H1 (cell line): Measurements from ENCODE around the gene VPS18. TPM values are rescaled to one million over a fixed set of nuclear protein-coding genes. Genes with fewer than 3 reads are reported as not detected.

Experiments
- ASH2L ChIP-seq: fragments of 200-600, 300-600 bp; sonication (generic); IDR thresholded peaks from one replicate; pipeline ENCODE4 v1.7.1; 2017; ENCODE audit warnings: low read length
- BACH1 ChIP-seq: IDR thresholded peaks from 2 replicates; pipeline ENCODE4 v1.6.1; 2012; ENCODE audit warnings: low read length, improper control_type of control experiment
- CBX8 ChIP-seq: fragments of 300-800, 300-1000 bp; sonication (generic); IDR thresholded peaks from 2 replicates; pipeline ENCODE4 v1.7.1; 2016; ENCODE audit warnings: low read depth, low read length, borderline replicate concordance
- CHD2 ChIP-seq: IDR thresholded peaks from 2 replicates; pipeline ENCODE4 v1.6.1; 2012; ENCODE audit warnings: low read length, improper control_type of control experiment
- CREB1 ChIP-seq: IDR thresholded peaks from 2 replicates; pipeline ENCODE4 v1.6.1; 2012; ENCODE audit warnings: inconsistent platforms
- CTBP2 ChIP-seq: IDR thresholded peaks from 2 replicates; pipeline ENCODE4 v1.7.0; 2011; ENCODE audit warnings: borderline replicate concordance, mild to moderate bottlenecking, moderate library complexity, mixed read lengths, low read length; ENCODE audit not compliant: insufficient read depth, insufficient read length
- CTCF ChIP-seq, 3 experiments: IDR thresholded peaks; 1 replicate in 2 of 3; 2 replicates in 1 of 3; pipeline versions ENCODE4 v1.5.1 to v1.6.1; 2011; ENCODE audit warnings: low read length in 3 of 3, mild to moderate bottlenecking in 3 of 3, inconsistent platforms in 2 of 3, low read depth in 1 of 3, moderate library complexity in 1 of 3; ENCODE audit not compliant: insufficient read depth in 1 of 3; ENCODE audit errors: control extremely low read depth in 1 of 3
- EGR1 ChIP-seq: IDR thresholded peaks from 2 replicates; pipeline ENCODE4 v1.6.1; 2011; ENCODE audit warnings: low read depth, low read length, borderline replicate concordance
- EZH2 ChIP-seq: fragments of 200-600 bp; sonication (generic); IDR thresholded peaks from 2 replicates; pipeline ENCODE4 v1.7.1; 2012; ENCODE audit warnings: low read depth, mild to moderate bottlenecking, moderate library complexity, low read length, inconsistent platforms; ENCODE audit not compliant: severe bottlenecking
- FOSL1 ChIP-seq: IDR thresholded peaks from 2 replicates; pipeline ENCODE4 v1.6.1; 2011; ENCODE audit warnings: mild to moderate bottlenecking, low read depth, low read length, moderate library complexity; ENCODE audit not compliant: insufficient read depth
- GTF2F1 ChIP-seq: IDR thresholded peaks from 2 replicates; pipeline ENCODE4 v1.6.1; 2012; ENCODE audit warnings: low read depth, low read length, improper control_type of control experiment, borderline replicate concordance
- JUND ChIP-seq: IDR thresholded peaks from 2 replicates; pipeline ENCODE4 v1.6.1; 2011; ENCODE audit warnings: mild to moderate bottlenecking, improper control_type of control experiment, low read length
- KDM4A ChIP-seq: IDR thresholded peaks from one replicate; pipeline ENCODE4 v1.7.1; 2012; ENCODE audit warnings: low read depth, mild to moderate bottlenecking, moderate library complexity, low read length, inconsistent platforms; ENCODE audit not compliant: severe bottlenecking
- PHF8 ChIP-seq: fragments of 200-600 bp; sonication (generic); conservative IDR thresholded peaks from 2 replicates; pipeline ENCODE4 v1.7.1; 2012; ENCODE audit warnings: low read depth, mild to moderate bottlenecking, inconsistent platforms, low read length, moderate library complexity
- POLR2A ChIP-seq, 2 experiments: IDR thresholded peaks; 1 replicate in 1 of 2; 2 replicates in 1 of 2; pipeline ENCODE4 v1.6.1; 2011; ENCODE audit warnings: low read depth in 2 of 2, low read length in 2 of 2, mild to moderate bottlenecking in 2 of 2; ENCODE audit errors: control extremely low read depth in 1 of 2
- POLR2AphosphoS5 ChIP-seq: IDR thresholded peaks from 2 replicates; pipeline ENCODE4 v1.6.1; 2011; ENCODE audit warnings: low read depth, low read length
- SIN3A ChIP-seq, 2 experiments: IDR thresholded peaks in 1 of 2; conservative IDR thresholded peaks in 1 of 2; 2 replicates each; pipeline ENCODE4 v1.6.1; 2011 to 2012; ENCODE audit warnings: low read length in 2 of 2, improper control_type of control experiment in 1 of 2, low read depth in 1 of 2, mild to moderate bottlenecking in 1 of 2
- SP2 ChIP-seq: IDR thresholded peaks from 2 replicates; pipeline ENCODE4 v1.6.1; 2012; ENCODE audit warnings: mild to moderate bottlenecking, low read length, inconsistent platforms
- SP4 ChIP-seq: IDR thresholded peaks from 2 replicates; pipeline ENCODE4 v1.6.1; 2012; ENCODE audit warnings: low read length, inconsistent platforms
- TEAD4 ChIP-seq: IDR thresholded peaks from 2 replicates; pipeline ENCODE4 v1.6.1; 2012; ENCODE audit warnings: low read depth, low read length, inconsistent platforms, mixed read lengths
- YY1 ChIP-seq: IDR thresholded peaks from 2 replicates; pipeline ENCODE4 v1.6.1; 2011; ENCODE audit warnings: low read depth, mild to moderate bottlenecking, low read length
- ZNF274 ChIP-seq: IDR thresholded peaks from 2 replicates; pipeline ENCODE4 v1.7.0; 2012; ENCODE audit warnings: low read length, borderline replicate concordance; ENCODE audit errors: extremely low read depth
- polyA plus RNA-seq, 7 experiments: library from polyadenylated mRNA; depleted of rRNA in 3 of 7; stranded (reverse) in 5 of 7; unstranded in 2 of 7; fragments of >200 nt in 5 of 7; fragments of 200-250 nt in 2 of 7; gene quantifications; 1 replicate in 5 of 7; 2 replicates in 1 of 7; 4 replicates in 1 of 7; pipeline versions ENCODE4 v1.2.1 to v1.2.3, GENCODE V29; 2011 to 2013; ENCODE audit warnings: missing spikeins in 2 of 7, mixed read lengths in 2 of 7
- total RNA-seq: library from RNA; stranded (reverse); fragmentation: NEBNext Ultra II Directional; extraction: Animal tissue kit (Norgen Biotek cat#: 25700); gene quantifications from 2 replicates; pipeline ENCODE4 v1.2.1, GENCODE V29; 2021

VPS18 gene
- total and polyA plus RNA-seq, 2 of the 8 experiments (the other 6 are each of a cell fraction or from before 2014, with no cell fraction given) = 28.9 to 32.7 TPM

DNA sequence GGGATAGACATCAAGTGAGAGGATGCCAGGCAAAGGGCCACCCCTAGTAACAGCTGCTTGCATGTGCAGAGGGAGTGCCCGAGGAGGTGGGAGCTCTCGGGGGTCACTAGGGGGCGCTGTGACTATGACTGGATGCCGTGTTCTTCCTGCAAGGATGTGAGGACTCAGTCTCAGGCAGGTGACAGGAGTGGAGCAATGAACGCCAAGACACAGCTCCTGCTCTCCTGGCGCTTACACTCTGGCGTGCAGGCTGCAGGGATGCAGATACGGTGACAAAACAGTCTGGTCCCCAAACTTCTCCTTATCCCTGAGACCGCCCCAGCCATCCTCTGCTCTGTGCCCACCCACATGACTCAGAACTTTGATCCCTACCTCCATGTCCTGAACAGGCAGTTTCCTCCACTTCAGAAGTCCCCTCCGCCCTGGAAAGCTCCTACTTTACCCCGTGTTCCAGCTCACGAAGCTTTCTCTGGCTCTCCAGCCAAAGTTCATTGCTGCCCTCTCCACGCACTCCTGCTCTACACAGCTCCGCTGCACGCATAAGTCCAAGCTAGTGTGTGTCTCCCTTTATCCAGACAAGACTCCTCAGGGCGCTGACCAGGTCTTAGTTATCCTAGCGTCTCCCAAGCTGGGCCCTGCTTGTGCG, 34.9 kb upstream of the VPS18 start (continued):
- no peak for TF ChIP-seq FOSL1
- no peak; the same call in 1 of the 2 replicates for TF ChIP-seq YY1
- no peak for TF ChIP-seq SP2
- no peak for TF ChIP-seq GTF2F1
- TF ChIP-seq JUND = no peak; the same call in 1 of the 2 replicates
- peak; percentile 94 to 97 (median 95) for TF ChIP-seq CTCF (IDR thresholded peaks at IDR 0.05; ENCODE audit: control extremely low read depth in 1 of 3, insufficient read depth in 1 of 3, low read depth in 1 of 3, low read length in 3 of 3)
- peak; percentile 59 to 61; a peak in 2 of 4 replicates for TF ChIP-seq SIN3A (conservative IDR thresholded peaks at IDR 0.05 in 1 of 2, IDR thresholded peaks at IDR 0.05 in 1 of 2; ENCODE audit: low read depth in 1 of 2, low read length in 2 of 2)
- no peak for TF ChIP-seq KDM4A
- no peak for TF ChIP-seq ZNF274
- peak; percentile 69; the same call in 1 of the 2 replicates for TF ChIP-seq POLR2AphosphoS5
- TF ChIP-seq EZH2 = no peak
- TF ChIP-seq EGR1 = no peak
- TF ChIP-seq PHF8 = no peak
- TF ChIP-seq TEAD4 = no peak
- no peak for TF ChIP-seq CTBP2
- no peak for TF ChIP-seq CHD2
- no peak for TF ChIP-seq BACH1
- TF ChIP-seq ASH2L = no peak
- no peak for TF ChIP-seq SP4
- peak in 1 of 2 experiments; percentile 56; a peak in 1 of 3 replicates for TF ChIP-seq POLR2A (IDR thresholded peaks at IDR 0.05; ENCODE audit: control extremely low read depth in 1 of 2, low read depth in 2 of 2, low read length in 2 of 2)
- no peak for TF ChIP-seq CBX8
- peak; percentile 44; the same call in 1 of the 2 replicates for TF ChIP-seq CREB1
